PFSK-1 (cell line): ENCODE results near the gene ASB4.

Experiments used
- FOXP2 ChIP-seq: optimal IDR thresholded peaks from 2 replicates; pipeline ENCODE3; 2011; ENCODE audit warnings: borderline replicate concordance, control low read depth, inconsistent platforms; ENCODE audit not compliant: insufficient read depth; ENCODE audit errors: extremely low read length, extremely low read depth
- POLR2AphosphoS5 ChIP-seq: IDR thresholded peaks from 2 replicates; pipeline ENCODE4 v1.6.1; 2012; ENCODE audit warnings: low read depth, mild to moderate bottlenecking, control low read depth, low read length, moderate library complexity
- REST ChIP-seq, 2 experiments: IDR thresholded peaks; 2 replicates each; pipeline versions ENCODE4 v1.6.1 to v1.8.0; 2011 to 2012; ENCODE audit warnings: low read depth in 2 of 2, low read length in 2 of 2, control low read depth in 1 of 2, inconsistent platforms in 1 of 2, mild to moderate bottlenecking in 1 of 2, moderate library complexity in 1 of 2; ENCODE audit not compliant: insufficient read depth in 1 of 2
- TAF1 ChIP-seq: IDR thresholded peaks from 2 replicates; pipeline ENCODE4 v1.6.1; 2012; ENCODE audit warnings: low read length, control low read depth, borderline replicate concordance; ENCODE audit not compliant: insufficient read depth

GRCh38 chr7:95454438-95455045 is 31.2 kb upstream of the ASB4 start:
- TF ChIP-seq POLR2AphosphoS5 (no peak), TAF1 (no peak), REST (IDR thresholded peaks at IDR 0.05; ENCODE audit: insufficient read depth in 1 of 2, low read depth in 2 of 2, low read length in 2 of 2) (no peak), FOXP2 (no peak)
